ENCODE measurements around the gene ATP6V0B. TPM values are rescaled to one million over a fixed set of nuclear protein-coding genes. Genes with fewer than 3 reads are reported as not detected.

The ATP6V0B gene
- total and polyA plus RNA-seq, 2 of the 8 experiments (the other 6 are each of a cell fraction or from before 2014, with no cell fraction given) = 105 to 308 TPM

DNA sequence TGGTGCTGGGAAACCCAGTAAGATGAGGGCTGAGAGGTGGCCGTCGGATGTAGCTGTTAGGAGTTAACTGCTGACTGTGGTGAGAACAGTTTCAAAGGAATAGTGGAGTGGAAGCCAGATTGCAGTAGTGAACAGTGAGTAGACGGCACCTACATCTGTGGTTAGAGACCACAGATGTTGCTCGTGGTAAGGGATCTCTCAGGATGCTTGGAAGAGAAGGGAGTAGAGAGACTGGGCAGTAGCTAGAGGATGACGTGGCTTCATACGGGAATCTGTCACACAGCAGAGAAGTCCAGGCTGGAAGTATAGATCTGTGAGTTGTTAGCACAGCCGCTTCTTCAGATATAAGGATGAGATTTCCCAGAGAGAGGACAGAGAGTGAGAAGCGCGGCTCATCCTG, 48.9 kb upstream of the ATP6V0B start (continued):
- TF ChIP-seq TBP (IDR thresholded peaks at IDR 0.05; ENCODE audit: low read depth, low read length) = no peak
- TF ChIP-seq RNF2 (IDR thresholded peaks at IDR 0.05; ENCODE audit: borderline replicate concordance, low read depth, low read length, missing control alignments, poor library complexity, severe bottlenecking) = no peak
- TF ChIP-seq CREB1 (IDR thresholded peaks at IDR 0.05) = no peak
